Umbilical cord (tissue), 2 donors: ENCODE measurements around the gene EEF1A2. TPM values are rescaled to one million over a fixed set of nuclear protein-coding genes. Genes with fewer than 3 reads are reported as not detected.
A peak's percentile ranks its signal among the peaks of the same experiment; 100 is the strongest.
"Not testable (repeated sequence)": the region's sequence is repeated elsewhere in the genome, so short reads cannot be mapped to it uniquely, and the experiment has no call there.

ENCODE experiments used
- DNase-seq: peaks from one replicate; pipeline ENCODE4 v3.0.0-alpha.2; 2015; ENCODE audit warnings: low spot score
- total RNA-seq: library from RNA; depleted of rRNA; stranded (reverse); fragments of >200 nt; gene quantifications from one replicate; pipeline ENCODE4 v1.2.3, GENCODE V29; 2014; ENCODE audit warnings: low replicate concordance; ENCODE audit not compliant: insufficient read depth

EEF1A2 gene
- total RNA-seq, 1 donor from 2014 or later, result 7.2 TPM

DNA sequence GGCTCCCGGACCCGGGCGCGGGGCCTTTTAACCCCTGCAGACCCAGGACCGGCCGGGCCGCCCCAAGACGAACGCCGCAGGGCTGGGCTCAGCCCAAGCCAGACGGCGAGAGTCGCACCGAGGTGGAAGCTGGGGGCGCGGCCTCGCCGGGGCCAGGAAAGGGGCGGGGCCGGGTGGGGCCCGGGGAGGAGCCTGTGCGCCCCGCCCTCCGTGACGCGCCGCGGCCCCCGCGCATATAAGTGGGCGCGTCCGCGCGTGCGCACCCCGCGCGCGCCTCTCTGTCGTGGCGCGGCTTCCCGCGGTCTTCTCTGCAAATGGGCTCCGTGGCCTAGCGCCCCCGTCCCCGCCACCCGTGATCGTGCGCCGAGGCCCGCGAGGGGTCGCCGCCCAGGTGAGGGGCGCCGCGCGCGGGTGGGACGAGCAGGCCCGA is 21.6 kb upstream of the EEF1A2 start, which contains the start of gene PPDPF:
Gene PPDPF (plus strand): TSS at position 262 of the 430 bp plus-strand sequence. CDS start 544 bp downstream, outside the sequence.
- DNase-seq, result peak; percentile 89

DNA sequence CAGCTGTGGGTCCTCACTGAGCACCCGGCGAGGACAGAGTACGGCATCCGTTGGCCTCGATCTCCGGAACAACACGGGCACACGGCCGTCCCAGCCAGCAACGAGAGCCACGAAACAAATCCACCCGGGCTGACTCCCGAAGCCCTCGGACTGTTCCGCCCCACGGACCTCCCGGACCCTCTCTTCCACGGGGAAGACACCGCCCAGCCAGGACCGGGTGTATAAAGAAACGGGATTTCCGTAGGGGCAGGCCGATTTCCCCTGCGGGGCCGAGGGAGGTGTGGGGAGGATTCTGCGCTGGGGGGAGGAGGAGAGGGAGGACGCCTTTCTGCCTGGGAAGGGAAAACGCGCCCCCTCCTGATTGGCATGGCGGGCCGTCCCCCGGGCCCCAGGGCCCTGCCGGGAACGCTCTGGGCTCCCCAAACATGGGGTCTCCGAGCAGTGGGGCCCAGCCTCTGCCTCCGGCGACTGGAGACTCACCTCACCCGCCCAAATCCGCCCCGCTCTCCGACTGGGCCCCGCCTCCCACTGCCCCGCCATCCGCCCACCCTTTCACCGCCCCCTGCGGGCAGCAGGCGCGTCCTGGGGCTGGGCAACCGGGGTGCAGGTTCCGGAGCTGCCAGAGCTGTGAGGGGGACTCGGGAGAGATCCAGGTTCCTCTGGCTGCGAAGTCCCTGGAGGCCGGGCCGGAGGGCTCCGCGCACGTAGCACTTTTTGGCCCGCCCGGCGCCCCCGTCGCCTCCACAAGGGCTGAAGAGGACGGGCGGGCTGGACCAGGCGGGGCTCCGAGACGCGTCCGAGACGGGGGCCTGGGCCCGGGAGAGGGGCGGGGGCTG is 21.0 kb upstream of the EEF1A2 start:
- DNase-seq, result peak; percentile 72

DNA sequence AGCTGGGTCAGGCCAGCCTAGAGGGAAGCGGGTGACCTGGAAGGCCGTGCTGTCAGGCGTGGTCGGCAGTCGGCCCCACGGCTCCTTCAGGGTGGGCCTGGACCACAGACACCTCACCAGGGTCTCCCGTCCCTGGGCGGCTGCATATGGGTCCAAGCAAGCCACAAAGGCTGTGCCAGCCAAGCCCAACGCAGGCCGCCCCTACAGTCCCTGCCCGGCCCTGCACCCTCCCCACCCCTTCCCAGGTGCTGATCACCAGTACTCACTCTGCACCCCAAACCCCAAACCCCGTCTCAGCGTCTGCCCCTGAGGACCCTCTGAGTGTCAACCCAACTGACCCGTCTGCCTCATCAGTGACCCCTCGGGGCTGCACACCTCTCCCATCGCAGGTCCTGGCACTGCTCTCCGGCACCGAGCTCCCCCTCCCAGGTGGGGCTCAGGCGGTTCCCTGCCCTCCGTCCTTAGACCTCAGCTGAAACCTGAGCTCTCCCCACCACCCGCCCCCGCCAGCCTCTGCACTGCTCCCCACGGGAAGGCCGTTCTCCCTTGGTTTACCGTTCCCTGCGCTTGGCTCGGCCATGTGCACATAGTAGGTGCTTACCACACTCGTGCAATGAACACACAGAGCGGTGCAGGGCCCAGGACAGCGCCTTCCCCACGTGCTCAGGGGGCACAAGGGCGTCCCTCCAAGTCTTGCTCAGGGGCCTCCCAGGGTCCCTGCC is 20.2 kb upstream of the EEF1A2 start:
- DNase-seq, result no peak

DNA sequence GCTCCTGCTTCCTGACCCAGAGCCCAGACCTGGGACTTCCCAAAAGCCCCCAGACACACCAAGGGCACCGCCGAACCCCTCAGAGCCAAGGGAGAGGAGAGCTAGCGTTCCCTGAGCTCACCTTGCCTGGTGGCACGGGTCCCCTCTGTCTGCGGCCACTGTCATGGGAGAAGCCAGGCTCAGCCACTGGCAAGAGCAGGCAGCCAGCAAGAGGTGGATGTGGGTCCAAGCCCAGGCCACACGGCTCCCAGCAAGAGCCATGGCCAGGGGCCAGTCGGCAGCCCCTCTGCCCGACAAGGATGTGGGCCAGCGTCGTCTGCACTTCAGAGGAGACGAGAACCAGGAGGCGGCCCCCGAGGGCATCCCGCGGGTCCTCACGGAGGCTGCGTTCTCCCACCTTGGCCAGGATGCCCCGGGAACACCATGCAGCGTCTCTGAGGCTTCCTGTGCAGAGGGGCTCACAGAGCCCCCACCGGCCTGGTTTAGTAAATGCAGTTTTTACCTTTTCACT is 19.5 kb upstream of the EEF1A2 start:
- DNase-seq, result no peak

DNA sequence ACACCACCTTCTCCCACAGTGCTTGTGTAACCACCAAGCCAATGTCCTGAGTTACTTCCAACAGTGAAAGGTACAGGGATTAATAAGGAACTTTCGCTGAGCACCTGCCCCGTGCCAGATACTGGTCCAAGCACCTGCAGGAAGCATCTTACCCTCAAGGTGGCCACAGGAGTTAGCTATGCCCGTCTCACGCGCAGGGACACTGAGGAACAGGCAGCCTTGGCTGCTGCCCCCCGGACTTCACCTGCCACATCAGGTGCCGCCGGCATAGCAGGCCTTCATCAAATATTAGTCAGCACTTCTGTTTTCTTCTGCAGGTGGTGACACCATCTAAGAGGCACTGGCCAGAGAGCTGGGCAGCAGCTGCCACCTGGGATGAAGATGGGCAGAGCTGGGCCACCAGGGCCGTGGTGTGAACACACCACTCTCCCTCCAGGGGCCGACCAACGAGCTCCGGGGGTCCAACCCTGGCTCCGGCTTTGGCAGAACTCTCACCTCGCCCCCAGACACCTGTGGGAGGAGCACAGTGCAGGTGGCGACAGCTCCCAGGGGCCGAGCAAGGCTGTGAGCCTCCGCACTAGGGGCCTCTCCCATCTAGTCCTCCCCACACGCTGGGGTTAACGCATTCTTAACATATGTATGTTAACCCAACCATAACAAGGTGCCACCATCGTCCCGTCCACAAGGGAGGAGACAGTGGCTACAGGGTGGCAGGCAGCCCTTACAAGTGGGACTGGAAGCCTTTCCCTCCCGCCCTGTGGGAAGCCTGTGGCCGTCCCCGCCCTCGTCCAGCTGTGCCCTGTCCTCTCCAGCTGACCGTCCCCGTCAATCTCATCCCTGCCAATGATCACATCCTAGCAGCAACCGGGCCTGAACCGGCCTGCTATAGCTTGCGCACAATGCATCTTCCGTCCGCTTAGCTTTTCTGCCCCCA is 18.8 kb upstream of the EEF1A2 start:
- no peak for DNase-seq

DNA sequence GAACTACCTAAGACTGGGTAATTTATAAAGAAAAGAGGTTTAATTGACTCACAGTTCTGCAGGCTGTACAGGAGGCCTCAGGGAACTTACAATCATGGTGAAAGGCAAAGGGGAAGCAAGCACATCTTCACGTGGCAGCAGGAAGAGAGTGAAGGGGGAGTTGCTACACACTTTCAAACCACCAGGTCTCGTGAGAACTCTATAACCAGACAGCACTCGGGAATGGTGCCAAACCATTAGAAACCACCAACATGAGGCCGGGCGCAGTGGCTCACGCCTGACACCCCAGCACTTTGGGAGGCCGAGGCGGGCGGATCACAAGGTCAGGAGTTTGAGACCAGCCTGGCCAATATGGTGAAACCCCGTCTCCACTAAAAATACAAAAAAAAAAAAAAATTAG is 15.6 kb upstream of the EEF1A2 start:
- not testable (repeated sequence) for DNase-seq

DNA sequence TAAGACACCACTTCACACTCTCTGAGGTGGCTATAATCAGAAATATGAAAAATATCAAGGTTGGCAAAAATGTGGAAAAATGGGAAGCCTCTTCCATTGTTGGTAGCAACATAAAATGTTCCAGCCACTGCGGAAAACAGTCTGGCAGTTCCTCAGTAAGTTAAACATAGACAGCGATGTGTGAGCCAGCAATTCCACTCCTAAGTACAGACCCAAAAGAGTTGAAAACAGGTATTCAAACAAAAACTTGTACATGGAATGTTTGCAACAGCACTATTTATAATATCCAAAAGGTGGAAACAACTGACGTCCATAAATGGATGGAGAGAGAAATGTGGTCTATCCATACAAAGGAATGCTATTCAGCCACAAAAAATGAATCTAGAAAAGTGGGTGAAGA is 14.3 kb upstream of the EEF1A2 start:
- DNase-seq, result no peak

DNA sequence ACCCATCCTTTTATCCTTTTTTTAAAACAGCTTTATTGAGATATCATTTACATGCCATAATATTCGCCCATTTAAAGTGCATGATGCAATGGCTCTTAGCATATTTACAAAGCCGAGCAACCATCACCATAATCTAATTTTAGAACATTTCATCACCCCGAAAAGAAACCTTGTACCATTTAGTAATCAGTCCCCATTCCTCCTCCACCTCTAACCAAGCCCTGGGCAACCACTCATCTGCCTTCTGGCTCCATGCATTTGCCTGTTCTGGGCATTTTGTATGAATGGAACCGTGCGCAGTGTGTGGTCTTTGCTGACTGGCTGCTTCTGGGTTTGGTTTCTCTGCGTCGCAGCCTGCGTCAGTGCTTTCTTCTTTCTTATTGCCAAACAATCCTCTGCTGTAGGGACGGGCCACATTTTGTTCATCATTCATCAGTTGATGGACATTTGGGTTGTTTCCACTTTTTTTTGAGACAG is 10.2 kb upstream of the EEF1A2 start:
- DNase-seq, result no peak

DNA sequence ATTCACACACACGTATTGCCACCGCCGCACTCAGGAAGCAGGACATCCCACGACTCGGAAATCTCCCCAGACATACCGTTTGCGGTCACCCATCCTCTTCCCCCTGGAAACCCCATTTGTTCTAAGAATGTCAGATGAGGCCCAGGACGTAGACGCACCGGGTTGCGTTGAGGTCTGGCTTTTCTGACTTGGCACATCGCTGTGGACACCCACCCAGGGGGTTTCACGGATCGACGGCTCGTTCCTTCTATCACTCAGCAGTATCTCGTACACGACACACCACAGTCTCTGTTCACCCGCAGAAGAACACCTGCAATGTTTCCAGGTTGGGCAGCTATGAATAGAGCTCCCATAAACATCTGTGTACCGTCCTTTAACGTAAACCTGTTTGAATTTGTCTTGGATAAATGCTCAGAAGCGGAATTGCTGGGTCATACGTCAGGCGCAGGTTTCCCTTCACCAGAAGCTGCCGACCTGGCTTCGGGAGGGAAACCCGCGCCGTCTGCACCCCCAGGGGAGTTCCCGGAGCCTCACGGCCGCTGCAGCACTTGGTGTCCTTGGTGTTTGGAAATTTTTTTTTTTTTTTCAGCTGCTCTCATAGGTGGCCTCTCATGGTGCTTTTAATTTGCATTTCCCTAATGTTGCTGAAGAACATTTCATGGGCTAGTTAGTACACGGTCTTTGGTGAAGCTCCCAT is 9.3 kb upstream of the EEF1A2 start:
- no peak for DNase-seq

DNA sequence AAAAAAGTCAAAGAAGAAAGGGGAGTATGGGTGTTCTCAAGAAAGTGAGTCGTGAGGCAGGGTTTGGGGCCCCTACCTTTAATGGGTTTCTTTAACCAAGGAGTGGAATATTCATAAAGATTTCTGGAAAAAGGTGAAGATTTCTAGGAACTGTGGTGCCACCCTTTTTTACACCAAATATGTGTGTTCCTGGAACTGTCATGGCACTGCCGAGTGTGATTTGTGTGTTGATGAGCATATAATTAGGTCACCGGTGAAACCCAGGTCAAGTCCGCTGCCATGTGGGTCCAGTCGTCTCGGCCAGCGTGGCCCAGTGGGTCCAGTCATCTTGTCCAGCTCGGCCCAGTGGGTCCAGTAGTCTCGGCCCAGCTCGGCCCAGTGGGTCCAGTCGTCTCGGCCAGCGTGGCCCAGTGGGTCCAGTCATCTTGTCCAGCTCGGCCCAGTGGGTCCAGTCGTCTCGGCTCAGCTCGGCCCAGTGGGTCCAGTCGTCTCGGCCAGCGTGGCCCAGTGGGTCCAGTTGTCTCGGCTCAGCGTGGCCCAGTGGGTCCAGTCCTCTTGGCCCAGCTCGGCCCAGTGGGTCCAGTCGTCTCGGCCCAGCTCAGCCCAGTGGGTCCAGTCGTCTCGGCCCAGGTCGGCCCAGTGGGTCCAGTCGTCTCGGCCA is 8.3 kb upstream of the EEF1A2 start:
- DNase-seq, result no peak

DNA sequence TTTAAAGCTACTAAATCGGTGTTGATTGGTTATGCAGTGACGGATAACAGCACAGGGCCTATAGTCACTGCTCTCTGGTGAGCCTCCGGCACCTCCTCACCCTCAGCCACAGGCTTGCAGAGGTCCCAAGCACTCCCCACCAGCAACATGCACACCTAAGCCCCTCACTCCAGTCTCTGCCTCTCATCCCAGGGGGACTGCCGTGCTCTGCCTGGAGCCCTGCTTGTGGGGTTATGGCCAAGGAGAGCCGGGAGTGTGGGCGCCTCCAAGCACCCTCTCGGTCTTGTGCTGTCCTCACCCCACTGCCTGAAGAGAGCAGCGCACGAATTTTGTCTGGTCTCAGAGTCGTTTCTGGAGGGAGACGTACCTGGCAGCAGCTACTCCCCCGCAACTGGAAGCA is 6.8 kb upstream of the EEF1A2 start:
- DNase-seq, result no peak

DNA sequence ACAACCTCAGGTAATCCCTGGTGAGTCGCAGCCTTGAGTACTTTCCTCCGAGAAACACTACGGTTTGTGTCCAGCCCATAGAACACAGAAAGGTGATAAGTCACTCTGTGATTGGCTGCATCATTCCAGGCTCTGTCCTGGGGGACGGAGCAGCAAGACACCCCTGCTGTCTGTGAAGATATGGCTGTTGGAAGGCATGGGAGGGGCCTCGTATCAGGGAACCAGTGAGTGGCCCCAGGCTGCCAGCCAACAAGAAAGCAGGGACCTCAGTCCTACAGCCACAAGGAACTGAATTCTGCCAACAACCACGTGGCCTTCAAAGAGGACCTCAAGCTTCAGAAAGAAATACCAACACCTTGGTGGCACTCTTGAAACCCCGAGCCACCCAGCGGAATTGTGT is 6.4 kb upstream of the EEF1A2 start:
- no peak for DNase-seq

DNA sequence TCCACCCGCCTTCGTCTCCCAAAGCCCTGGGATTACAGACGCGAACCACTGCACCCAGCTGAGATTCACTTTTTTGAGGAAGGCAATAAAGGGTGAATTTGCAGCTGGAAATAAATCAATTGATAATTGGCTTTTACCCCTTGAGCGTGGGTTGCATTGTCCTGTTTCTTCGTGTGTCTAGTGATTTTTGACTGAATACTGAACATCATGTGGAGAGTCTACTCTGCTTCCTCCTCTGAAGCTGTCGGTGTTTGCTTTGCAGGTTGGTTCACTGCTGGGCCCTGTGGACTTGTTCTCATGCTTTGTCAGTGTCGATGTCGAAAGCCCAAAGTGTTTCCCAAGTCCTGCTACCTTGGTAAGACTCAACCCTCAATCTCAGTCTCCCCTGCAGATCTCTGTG is 5.8 kb upstream of the EEF1A2 start:
- DNase-seq, result no peak

DNA sequence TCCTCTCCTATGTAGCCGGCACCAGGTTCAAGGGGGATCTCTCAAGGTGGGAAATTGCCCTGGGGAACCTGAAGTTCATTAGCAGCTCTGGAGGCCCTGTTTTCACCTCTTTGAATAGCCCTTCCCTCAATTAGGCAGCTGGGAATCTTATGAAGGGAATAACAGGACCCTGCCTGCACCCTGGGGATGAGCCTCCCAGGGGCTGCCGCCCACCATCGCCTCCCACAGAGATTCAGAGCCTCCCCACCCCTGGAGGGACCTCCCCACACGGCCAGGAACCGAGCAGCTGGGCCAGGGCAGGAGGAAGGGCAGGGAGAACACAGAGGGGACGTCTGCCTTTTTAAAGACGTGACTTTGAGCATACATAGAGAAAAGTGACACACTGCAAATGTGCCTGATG is 4.6 kb upstream of the EEF1A2 start:
- DNase-seq, result no peak

DNA sequence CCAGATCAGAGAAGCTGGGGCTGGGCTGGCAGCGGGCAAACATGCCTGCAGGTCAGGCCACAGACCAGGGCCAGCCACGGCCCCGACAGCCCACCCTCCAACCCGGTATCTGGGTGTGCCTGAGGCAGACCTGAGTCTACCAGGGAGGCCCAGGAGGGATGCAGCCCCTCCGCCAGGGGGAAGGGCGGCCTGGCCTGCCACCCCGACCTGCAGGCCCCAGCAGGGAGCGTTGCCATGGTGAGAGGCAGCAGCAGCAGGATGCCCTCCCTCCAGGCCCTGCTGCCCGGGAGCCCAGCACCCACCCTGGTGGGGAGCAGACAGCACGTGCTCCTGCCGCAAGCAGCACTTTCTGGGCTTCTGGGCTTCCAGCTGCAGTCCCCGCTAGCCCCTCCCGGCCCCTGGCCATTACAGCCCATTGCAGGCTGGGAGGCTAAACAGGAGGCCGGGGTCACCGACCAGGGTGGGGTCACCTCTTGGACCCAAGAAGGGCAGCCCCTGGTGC is 3.8 kb upstream of the EEF1A2 start:
- DNase-seq, result no peak

DNA sequence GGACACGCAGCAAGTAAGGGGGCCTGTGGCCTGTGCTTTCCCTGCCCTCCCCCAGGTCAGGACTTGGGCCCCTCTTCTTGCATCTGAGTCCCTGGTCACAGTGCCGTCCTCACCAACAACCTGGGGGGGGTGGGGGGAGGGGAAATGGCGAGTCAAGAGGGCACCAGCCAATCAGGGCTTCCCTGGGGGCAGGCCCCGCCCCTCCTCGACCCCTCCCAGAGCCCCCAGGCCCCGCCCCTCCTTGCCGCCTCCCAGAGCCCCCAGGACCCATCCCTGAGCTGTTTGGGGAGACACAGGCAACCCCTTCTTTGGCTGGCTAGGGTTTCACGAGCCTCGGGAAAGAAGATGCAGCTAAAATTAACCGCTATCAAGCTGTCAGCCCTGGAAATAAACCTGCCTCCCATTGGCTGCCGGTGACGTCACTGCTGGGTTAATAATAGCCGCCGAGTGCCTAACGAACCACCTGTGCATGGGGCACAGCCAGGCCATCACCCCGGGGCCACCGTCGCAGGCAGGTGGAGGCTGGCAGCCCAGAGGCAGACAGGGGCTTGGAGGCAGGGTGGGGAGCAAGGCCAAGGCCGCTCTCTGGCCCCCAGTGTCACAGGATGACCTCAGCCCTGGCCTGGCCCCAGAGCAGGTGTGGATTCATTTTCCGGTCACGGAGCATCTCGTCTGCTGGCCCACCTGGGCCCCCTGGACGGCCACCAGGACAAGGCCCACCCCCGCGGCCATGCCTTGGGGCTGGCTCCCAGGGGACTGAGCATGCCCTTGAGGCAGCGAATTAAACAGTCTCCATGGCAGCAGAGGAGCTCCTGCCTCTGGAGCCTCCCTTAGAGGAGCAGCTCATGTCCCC is 3.2 kb upstream of the EEF1A2 start:
- no peak for DNase-seq

DNA sequence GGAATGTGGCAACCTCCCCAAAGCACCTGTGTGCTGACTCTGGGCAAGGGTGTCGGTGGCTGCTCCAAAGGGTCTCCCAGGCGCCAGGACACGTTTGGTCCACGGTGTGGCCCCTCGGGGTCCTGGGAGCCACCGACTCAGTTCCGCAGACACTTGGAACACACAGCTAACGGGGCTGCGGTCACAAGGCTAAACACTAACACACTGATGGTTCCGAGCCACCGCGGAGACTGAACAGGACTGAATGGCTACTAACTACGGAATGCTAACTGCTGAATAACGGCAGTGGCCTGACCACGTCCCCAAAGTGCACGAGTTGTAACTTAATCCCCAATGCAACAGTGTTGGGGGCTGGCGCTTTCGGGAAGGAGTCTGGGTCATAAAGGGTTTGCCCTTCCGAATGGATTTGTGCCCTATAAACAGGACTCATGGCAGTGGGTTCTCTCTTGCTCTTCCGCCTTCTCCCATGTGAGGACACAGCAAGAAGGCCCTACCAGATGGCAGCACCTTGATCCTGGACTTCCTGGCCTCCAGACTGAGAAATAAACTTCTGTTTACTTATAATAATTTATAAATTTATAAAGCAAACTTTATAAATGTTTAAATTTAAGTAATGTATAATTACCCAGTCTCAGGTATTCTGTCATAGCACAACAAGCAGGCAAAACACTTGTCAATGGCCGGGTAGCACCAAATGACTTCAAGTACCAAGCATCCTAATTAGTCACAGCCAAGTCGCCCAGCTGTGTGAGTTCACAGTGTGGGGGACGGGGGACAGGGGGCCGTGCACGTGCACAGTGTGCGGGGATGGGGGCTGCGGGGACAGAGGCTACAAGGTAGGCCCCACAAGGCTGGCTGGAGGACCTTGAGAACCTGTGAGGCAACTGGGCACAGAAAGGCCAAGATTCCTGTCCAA is 2.3 kb upstream of the EEF1A2 start:
- DNase-seq, result no peak
